Measurements from ENCODE around the gene NGDN. TPM values are rescaled to one million over a fixed set of nuclear protein-coding genes. Genes with fewer than 3 reads are reported as not detected.

The NGDN gene
- total RNA-seq, 1 experiment from 2014 or later: 42.0 TPM

DNA sequence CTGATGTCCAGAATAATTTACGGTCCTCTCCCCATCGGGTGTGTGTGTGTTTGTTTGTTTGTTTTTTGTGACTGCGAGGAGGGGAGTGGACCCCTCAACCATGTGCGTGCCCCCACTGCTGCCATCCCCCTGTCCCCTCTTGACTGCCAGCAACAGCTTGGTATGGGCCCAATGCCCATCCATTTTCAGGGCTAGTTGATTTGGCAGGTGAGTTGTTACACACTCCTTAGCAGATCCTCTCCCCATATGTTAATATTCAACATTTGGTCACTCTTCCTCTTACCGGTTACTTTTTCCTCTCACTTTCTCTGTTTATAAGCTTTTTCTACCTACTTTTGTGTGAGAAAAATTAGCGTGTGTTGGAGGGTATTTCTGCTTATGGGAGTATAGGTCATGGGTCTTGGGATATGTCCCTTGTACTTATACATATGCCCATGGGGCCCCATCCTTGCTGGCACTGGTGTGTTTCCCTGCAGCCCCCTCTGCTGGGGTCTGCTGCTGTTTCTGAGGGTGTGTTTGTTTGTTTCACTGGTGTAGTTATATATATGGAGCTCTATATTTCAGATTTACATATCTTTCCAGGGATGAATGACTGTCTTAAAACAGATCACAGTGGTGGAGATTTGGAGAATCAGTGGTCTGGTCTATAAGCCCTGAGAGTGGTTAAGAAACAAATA lies 48.3 kb downstream of the NGDN start:
- Histone ChIP-seq H3K36me3 (ENCODE audit: control insufficient read depth in 1 of 2, insufficient read depth in 2 of 2, low read length in 2 of 2) (no peaks in the 10 kb centered on the region; a peak in 1 of 4 replicates), H3K27me3 (ENCODE audit: insufficient read depth, low read length) (no peaks in the 10 kb centered on the region), H3K4me2 (ENCODE audit: low read length) (no peak overlapping the region), H3K9me3 (ENCODE audit: control insufficient read depth in 1 of 2, insufficient read depth in 1 of 2, low read depth in 1 of 2, low read length in 2 of 2) (no peaks in the 10 kb centered on the region), H3K27ac (ENCODE audit: low read depth, low read length) (no peak overlapping the region), H3K9ac (ENCODE audit: low read length) (no peak overlapping the region), H3K79me2 (ENCODE audit: insufficient read depth, low read length) (no peaks in the 10 kb centered on the region), H3K4me3 (replicated peaks in 1 of 2; ENCODE audit: low read depth in 1 of 2, low read length in 2 of 2) (no peak overlapping the region), H4K20me1 (ENCODE audit: insufficient read depth) (no peaks in the 10 kb centered on the region), H2AFZ (ENCODE audit: low read depth, low read length, poor library complexity, severe bottlenecking) (no peak overlapping the region), H3K9me2 (ENCODE audit: insufficient read depth) (no peaks in the 10 kb centered on the region), H3K4me1 (ENCODE audit: control insufficient read depth in 1 of 2, insufficient read depth in 2 of 2, low read length in 2 of 2) (no peaks in the 10 kb centered on the region)
- TF ChIP-seq EZH2phosphoT487 (IDR thresholded peaks at IDR 0.05; ENCODE audit: borderline replicate concordance) (no peak), EGR1 (IDR thresholded peaks at IDR 0.05; ENCODE audit: low read depth) (no peak), SP1 (IDR thresholded peaks at IDR 0.05; ENCODE audit: low read depth) (no peak), ZFX (IDR thresholded peaks at IDR 0.05) (no peak), CBX3 (IDR thresholded peaks at IDR 0.05; ENCODE audit: low read depth) (no peak), REST (IDR thresholded peaks at IDR 0.05; ENCODE audit: low read depth) (no peak), TCF7L2 (IDR thresholded peaks at IDR 0.05; ENCODE audit: borderline replicate concordance, extremely low read depth, insufficient read depth, insufficient read length) (no peak), CEBPB (IDR thresholded peaks at IDR 0.05; ENCODE audit: low read depth) (no peak), EZH2 (IDR thresholded peaks at IDR 0.05) (no peak), JUND (IDR thresholded peaks at IDR 0.05) (no peak)
- CTCF ChIA-PET: no interaction called here
- POLR2A ChIA-PET: no interaction called here
- ATAC-seq (no peak), DNase-seq (ENCODE audit: low read depth, low spot score) (no peak)
- intact Hi-C loops (cut with micrococcal nuclease): no loop called here
- RAD21 ChIA-PET (ENCODE audit: low non-redundant PET in 1 of 2, low total read pairs in 2 of 2, uncharacterized antibody in 2 of 2, unreplicated experiment in 2 of 2): no interaction called here
- BruUV-seq (replicated peaks): no TSS peak

All from HCT116 (cell line).